ENCODE data around the gene BHLHA15. TPM values are rescaled to one million over a fixed set of nuclear protein-coding genes. Genes with fewer than 3 reads are reported as not detected.

BHLHA15 gene
- total RNA-seq (2022) (1.7 and 1.8 TPM in 2 replicates), Bru-seq, nascent RNA (percentile 24 among the genes with signal in this experiment), BruChase-seq, experiment 1, labeled RNA remaining after a 6-hour chase (percentile 14 among the genes with signal in this experiment), BruChase-seq, experiment 2, labeled RNA remaining after a 2-hour chase (percentile 24 among the genes with signal in this experiment)
- long read RNA-seq, partial matches to known transcripts: 0 of 3 reads
- long read RNA-seq, other reads (novel, unspliced or antisense): 0 of 3 reads

DNA sequence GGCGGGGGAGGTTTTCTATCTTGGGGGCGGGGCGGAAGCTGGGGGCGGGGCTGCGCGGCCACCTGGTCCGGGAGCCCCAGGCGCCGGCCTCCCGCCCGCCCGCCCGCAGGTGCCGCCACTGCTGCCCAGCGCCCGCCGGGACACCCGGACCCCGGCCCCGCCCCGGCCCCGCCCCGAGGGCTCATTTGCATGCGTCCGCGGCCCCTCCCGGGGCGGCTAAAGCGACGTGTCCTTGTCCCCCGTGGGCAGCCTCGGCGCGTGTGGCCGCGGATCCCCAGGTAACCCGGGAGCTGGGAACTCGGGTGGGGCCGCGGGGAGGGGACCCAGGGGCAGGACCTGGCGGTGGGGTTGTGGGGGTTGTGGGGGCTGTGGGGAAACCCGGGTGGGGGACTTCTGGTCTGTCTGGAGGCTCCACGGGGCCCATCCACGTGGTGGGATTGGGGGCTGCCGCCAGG lies at the start of gene BHLHA15:
Gene BHLHA15, plus strand, starts transcription at position 219 of the 455 bp plus-strand sequence. CDS start 871 bp downstream, outside the sequence.
- no TSS peak for BruUV-seq (replicated peaks)
- H3K9me3 Mint-ChIP-seq (ENCODE audit: low read depth, unreplicated experiment): no peaks in the 10 kb centered on the region
- no peaks in the 10 kb centered on the region for H3K27me3 Mint-ChIP-seq (ENCODE audit: unreplicated experiment)
- no peak within 1 kb of the TSS for H3K27ac Mint-ChIP-seq (ENCODE audit: unreplicated experiment)
- no peaks in the 10 kb centered on the region for H3K4me1 Mint-ChIP-seq (ENCODE audit: low read depth, unreplicated experiment)
- TF ChIP-seq, protein P1, sequence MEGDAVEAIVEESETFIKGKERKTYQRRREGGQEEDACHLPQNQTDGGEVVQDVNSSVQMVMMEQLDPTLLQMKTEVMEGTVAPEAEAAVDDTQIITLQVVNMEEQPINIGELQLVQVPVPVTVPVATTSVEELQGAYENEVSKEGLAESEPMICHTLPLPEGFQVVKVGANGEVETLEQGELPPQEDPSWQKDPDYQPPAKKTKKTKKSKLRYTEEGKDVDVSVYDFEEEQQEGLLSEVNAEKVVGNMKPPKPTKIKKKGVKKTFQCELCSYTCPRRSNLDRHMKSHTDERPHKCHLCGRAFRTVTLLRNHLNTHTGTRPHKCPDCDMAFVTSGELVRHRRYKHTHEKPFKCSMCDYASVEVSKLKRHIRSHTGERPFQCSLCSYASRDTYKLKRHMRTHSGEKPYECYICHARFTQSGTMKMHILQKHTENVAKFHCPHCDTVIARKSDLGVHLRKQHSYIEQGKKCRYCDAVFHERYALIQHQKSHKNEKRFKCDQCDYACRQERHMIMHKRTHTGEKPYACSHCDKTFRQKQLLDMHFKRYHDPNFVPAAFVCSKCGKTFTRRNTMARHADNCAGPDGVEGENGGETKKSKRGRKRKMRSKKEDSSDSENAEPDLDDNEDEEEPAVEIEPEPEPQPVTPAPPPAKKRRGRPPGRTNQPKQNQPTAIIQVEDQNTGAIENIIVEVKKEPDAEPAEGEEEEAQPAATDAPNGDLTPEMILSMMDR (IDR thresholded peaks at IDR 0.05; ENCODE audit: unreplicated experiment): no peak
- H3K36me3 Mint-ChIP-seq (ENCODE audit: insufficient read depth, unreplicated experiment): peaks cover 18% of the 10 kb centered on the region
- intact Hi-C loops (cut with micrococcal nuclease; ENCODE audit: unreplicated experiment): no loop called here
- CTCF ChIA-PET: no interaction called here
- peak; percentile 63 for DNase-seq
- H3K4me3 Mint-ChIP-seq (ENCODE audit: low read depth, unreplicated experiment): peak within 1 kb of the TSS; percentile 65

GRCh38 chr7:98162758-98163157 lies 48.5 kb upstream of the BHLHA15 start:
- Mint-ChIP-seq H3K27me3 (ENCODE audit: unreplicated experiment) (no peaks in the 10 kb centered on the region), H3K4me1 (ENCODE audit: low read depth, unreplicated experiment) (no peaks in the 10 kb centered on the region), H3K4me3 (ENCODE audit: low read depth, unreplicated experiment) (no peak overlapping the region), H3K9me3 (ENCODE audit: low read depth, unreplicated experiment) (no peaks in the 10 kb centered on the region), H3K36me3 (ENCODE audit: insufficient read depth, unreplicated experiment) (peaks cover 11% of the 10 kb centered on the region), H3K27ac (ENCODE audit: unreplicated experiment) (no peak overlapping the region)
- TF ChIP-seq, protein P1 (IDR thresholded peaks at IDR 0.05; ENCODE audit: unreplicated experiment): no peak
- CTCF ChIA-PET: no interaction called here
- no TSS peak for BruUV-seq (replicated peaks)
- intact Hi-C loops (cut with micrococcal nuclease; ENCODE audit: unreplicated experiment): no loop called here
- DNase-seq: no peak

DNA sequence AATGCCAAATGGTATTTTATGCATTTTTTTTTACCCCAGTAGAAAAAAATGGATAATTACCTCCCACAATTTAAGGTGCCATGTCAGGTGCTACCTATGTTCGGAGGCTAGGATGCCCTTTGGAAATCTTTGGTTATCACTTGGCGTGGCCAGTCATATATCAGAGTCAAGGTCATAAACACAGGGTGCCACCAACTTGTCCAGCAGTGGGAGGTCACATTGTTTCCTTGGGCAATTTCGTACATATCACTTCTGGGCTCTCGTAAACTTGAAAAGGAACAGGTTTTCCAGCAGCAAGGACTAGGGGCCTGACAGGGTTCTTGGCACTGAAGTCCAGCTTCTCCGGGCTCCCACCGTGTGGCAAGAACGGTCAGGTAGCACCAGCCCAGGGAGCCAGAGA lies 48.0 kb upstream of the BHLHA15 start:
- intact Hi-C loops (cut with micrococcal nuclease; ENCODE audit: unreplicated experiment): no loop called here
- BruUV-seq (replicated peaks): no TSS peak
- Mint-ChIP-seq H3K9me3 (ENCODE audit: low read depth, unreplicated experiment) (no peaks in the 10 kb centered on the region), H3K36me3 (ENCODE audit: insufficient read depth, unreplicated experiment) (peaks cover 9% of the 10 kb centered on the region), H3K27me3 (ENCODE audit: unreplicated experiment) (no peaks in the 10 kb centered on the region), H3K4me1 (ENCODE audit: low read depth, unreplicated experiment) (no peaks in the 10 kb centered on the region), H3K27ac (ENCODE audit: unreplicated experiment) (no peak overlapping the region), H3K4me3 (ENCODE audit: low read depth, unreplicated experiment) (no peak overlapping the region)
- TF ChIP-seq, protein P1 (IDR thresholded peaks at IDR 0.05; ENCODE audit: unreplicated experiment): no peak
- CTCF ChIA-PET: no interaction called here
- no peak for DNase-seq

DNA sequence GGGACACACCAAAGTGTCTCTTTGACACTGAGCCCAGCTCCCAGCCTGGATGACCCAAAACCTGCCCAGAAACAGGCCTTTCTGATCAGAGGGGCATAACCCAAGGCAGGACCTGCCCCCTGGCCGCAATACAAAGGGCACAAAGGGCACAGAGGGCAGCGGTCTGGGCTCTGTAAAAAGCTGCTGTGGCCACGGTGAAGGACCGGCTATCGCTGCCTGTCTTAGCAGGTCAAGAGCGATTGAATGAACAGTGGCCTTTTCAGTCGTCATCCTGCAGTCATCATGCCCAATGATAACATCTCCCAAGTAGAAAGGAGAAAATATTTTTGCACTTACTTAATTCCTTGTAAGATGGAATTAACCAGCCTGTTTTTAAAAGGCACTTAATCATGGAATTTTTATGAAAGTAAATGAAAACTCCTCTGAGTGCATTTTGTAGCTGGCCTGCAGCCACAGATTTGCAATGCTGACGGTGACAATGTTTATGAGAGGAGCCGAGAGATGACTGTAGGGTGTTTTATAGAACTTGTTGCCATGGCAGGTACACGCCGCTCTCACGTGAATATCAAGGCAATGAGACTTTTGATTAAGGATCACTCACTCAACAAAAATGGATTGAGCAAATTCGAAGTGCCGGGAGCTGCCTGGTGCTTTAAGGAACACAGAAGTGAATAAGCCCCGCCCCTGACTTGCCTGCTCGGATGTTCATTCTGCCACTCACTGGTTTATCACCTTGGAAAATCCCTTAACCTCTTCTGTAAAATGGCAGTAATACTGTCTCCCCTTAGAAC lies 47.3 kb upstream of the BHLHA15 start:
- CTCF ChIA-PET: interaction anchor here (0.6 kb wide), 1 partner anchor 152 kb away, joined by 3 read pairs; no protein-coding TSS in a partner anchor
- no TSS peak for BruUV-seq (replicated peaks)
- TF ChIP-seq, protein P1 (IDR thresholded peaks at IDR 0.05; ENCODE audit: unreplicated experiment): no peak
- Mint-ChIP-seq H3K27ac (ENCODE audit: unreplicated experiment) (no peak overlapping the region), H3K4me3 (ENCODE audit: low read depth, unreplicated experiment) (no peak overlapping the region), H3K4me1 (ENCODE audit: low read depth, unreplicated experiment) (no peaks in the 10 kb centered on the region), H3K36me3 (ENCODE audit: insufficient read depth, unreplicated experiment) (peaks cover 9% of the 10 kb centered on the region), H3K27me3 (ENCODE audit: unreplicated experiment) (no peaks in the 10 kb centered on the region), H3K9me3 (ENCODE audit: low read depth, unreplicated experiment) (no peaks in the 10 kb centered on the region)
- no peak for DNase-seq
- intact Hi-C loops (cut with micrococcal nuclease; ENCODE audit: unreplicated experiment): no loop called here
